K562 (cell line): ENCODE measurements around the gene PUM1. TPM values are rescaled to one million over a fixed set of nuclear protein-coding genes. Genes with fewer than 3 reads are reported as not detected.

ENCODE experiments used
- ATAC-seq: fragments of 200-7000 bp; cut with Tn5 transposase; 3 replicates; pipeline ENCODE4 v1.9.1; 2020; ENCODE audit warnings: moderate library complexity
- BruUV-seq: library from RNA; stranded (reverse); fragments of 400-500 nt; replicated peaks from 2 replicates; lab custom pipeline; 2021; lab: Mats Ljungman, UMichigan
- CTCF ChIA-PET: fragments of 300-600 bp; formaldehyde crosslinking; extraction: SDS; loops from one replicate; lab custom pipeline; 2021; ENCODE audit warnings: low intra/inter-chr PET ratio; lab: Yijun Ruan, JAX
- POLR2A ChIA-PET: fragments of 300-600, 350-650 bp; sonication (Branson Sonifier 250); formaldehyde crosslinking; extraction: SDS; loops from one replicate; lab custom pipeline; 2021; ENCODE audit warnings: antibody characterized with exemption, inconsistent platforms; lab: Yijun Ruan, JAX
- DNase-seq, 4 experiments: peaks; one replicate each; pipeline versions ENCODE4 v3.0.0 to v3.0.0-alpha.2; 2011 to 2018; ENCODE audit warnings: low spot score in 3 of 4, mixed read lengths in 3 of 4; ENCODE audit errors: extremely low read depth in 1 of 4
- FAIRE-seq: peaks from 2 replicates; lab custom pipeline; 2011; peaks lifted over from hg19 to GRCh38; lab: Jason Lieb, UNC
- H2AFZ ChIP-seq: 2 replicates; pipeline ENCODE4 v1.6.0; 2011; ENCODE audit warnings: low read depth, low read length, control low read depth, inconsistent platforms
- H3K27ac ChIP-seq: fragments of 200-600 bp; 3 replicates; pipeline ENCODE4 v1.8.0; 2011; ENCODE audit warnings: low read depth, mild to moderate bottlenecking, control low read depth, inconsistent platforms, low read length, moderate library complexity, mixed read lengths; ENCODE audit errors: extremely low read depth
- H3K27me3 ChIP-seq, 2 experiments: fragments of 300-600 bp in 1 of 2; 2 replicates in 1 of 2; 3 replicates in 1 of 2; pipeline versions ENCODE4 v1.6.0 to v1.8.0; 2011; ENCODE audit warnings: inconsistent platforms in 2 of 2, low read length in 2 of 2, mild to moderate bottlenecking in 1 of 2, mixed read lengths in 1 of 2, moderate library complexity in 1 of 2; ENCODE audit not compliant: control insufficient read depth in 2 of 2, insufficient read depth in 2 of 2
- H3K36me3 ChIP-seq: fragments of 300-600 bp; 3 replicates; pipeline ENCODE4 v1.8.0; 2011; ENCODE audit warnings: mild to moderate bottlenecking, low read length, inconsistent platforms; ENCODE audit not compliant: control insufficient read depth, insufficient read depth
- H3K4me1 ChIP-seq, 2 experiments: fragments of 200-600 bp in 1 of 2; replicated peaks in 1 of 2; 2 replicates in 1 of 2; 3 replicates in 1 of 2; pipeline versions ENCODE4 v1.5.1 to v1.8.0; 2011; ENCODE audit warnings: inconsistent platforms in 2 of 2, low read length in 2 of 2, mild to moderate bottlenecking in 1 of 2, mixed read lengths in 1 of 2, moderate library complexity in 1 of 2; ENCODE audit not compliant: control insufficient read depth in 2 of 2, insufficient read depth in 2 of 2
- H3K4me2 ChIP-seq: 2 replicates; pipeline ENCODE4 v1.6.1; 2011; ENCODE audit warnings: low read length, control low read depth, inconsistent platforms, mixed read lengths; ENCODE audit not compliant: insufficient read depth
- H3K4me3 ChIP-seq: fragments of 200-600 bp; sonication (generic), shearing (Covaris generic); 2 replicates; pipeline ENCODE4 v1.5.1; 2016; ENCODE audit warnings: control low read depth, inconsistent platforms
- H3K79me2 ChIP-seq: fragments of 200-600 bp; 3 replicates; pipeline ENCODE4 v1.8.0; 2011; ENCODE audit warnings: low read length, inconsistent platforms; ENCODE audit not compliant: control insufficient read depth, insufficient read depth
- H3K9ac ChIP-seq, 2 experiments: 2 replicates each; pipeline versions ENCODE4 v1.6.0 to v1.6.1; 2011; ENCODE audit warnings: low read depth in 2 of 2, low read length in 2 of 2, control low read depth in 1 of 2, inconsistent platforms in 1 of 2, mild to moderate bottlenecking in 1 of 2, mixed read lengths in 1 of 2; ENCODE audit not compliant: insufficient read depth in 1 of 2
- H3K9me1 ChIP-seq: one replicate; pipeline ENCODE4 v1.6.0; 2011; ENCODE audit warnings: inconsistent platforms, mild to moderate bottlenecking, low read length, moderate library complexity; ENCODE audit not compliant: control insufficient read depth, insufficient read depth
- H3K9me3 ChIP-seq: replicated peaks from 2 replicates; pipeline ENCODE4 v1.5.1; 2011; ENCODE audit warnings: low read depth, low read length, inconsistent platforms; ENCODE audit not compliant: control insufficient read depth, insufficient read depth
- H4K20me1 ChIP-seq: replicated peaks from 2 replicates; pipeline ENCODE4 v1.6.1; 2011; ENCODE audit warnings: low read length, inconsistent platforms, mixed read lengths; ENCODE audit not compliant: control insufficient read depth, insufficient read depth
- EWSR1 ChIP-seq: fragments of 450-650 bp; IDR thresholded peaks from 2 replicates; pipeline ENCODE4 v1.6.1; 2018; ENCODE audit warnings: borderline replicate concordance, mild to moderate bottlenecking, low read depth, moderate library complexity; ENCODE audit not compliant: partially characterized antibody
- ILF3 ChIP-seq: fragments of 450-650 bp; IDR thresholded peaks from 2 replicates; pipeline ENCODE4 v1.6.1; 2018; ENCODE audit warnings: antibody characterized with exemption, mild to moderate bottlenecking, moderate library complexity, borderline replicate concordance
- KDM2B ChIP-seq: fragments of 250-450 bp; sonication (Bioruptor Pico); IDR thresholded peaks from 2 replicates; pipeline ENCODE4 v1.8.0; 2021; ENCODE audit warnings: mild to moderate bottlenecking, moderate library complexity
- KLF16 ChIP-seq: IDR thresholded peaks from 2 replicates; pipeline ENCODE4 v1.6.1; 2016; ENCODE audit warnings: antibody characterized with exemption
- POLR2AphosphoS5 ChIP-seq: IDR thresholded peaks from 2 replicates; pipeline ENCODE4 v1.6.1; 2011; ENCODE audit warnings: mild to moderate bottlenecking, low read depth, low read length, moderate library complexity; ENCODE audit not compliant: control insufficient read depth, insufficient read depth
- RREB1 ChIP-seq: fragments of 250-450 bp; sonication (Bioruptor Pico); IDR thresholded peaks from 2 replicates; pipeline ENCODE4 v1.4.0; 2020
- TFE3 ChIP-seq: fragments of 450-650 bp; formaldehyde crosslinking; IDR thresholded peaks from 2 replicates; pipeline ENCODE4 v1.4.0; 2020; ENCODE audit warnings: mild to moderate bottlenecking, mixed read lengths
- THRA ChIP-seq: fragments of 450-650 bp; IDR thresholded peaks from 2 replicates; pipeline ENCODE4 v1.6.1; 2017; ENCODE audit warnings: mild to moderate bottlenecking, moderate library complexity
- WGBS: fragments of 100-300 bp; shearing (Covaris generic); methylation state at CpG from one replicate; pipeline ENCODE4 v1.1.6; 2016; ENCODE audit warnings: low coverage, mixed read lengths; ENCODE audit not compliant: insufficient coverage; ENCODE audit errors: missing lambda C conversion rate; 5-methylcytosine and 5-hydroxymethylcytosine counted together
- in situ Hi-C: fragments of 300-500 bp; cut with MboI; formaldehyde crosslinking; loops from 4 replicates; pipeline ENCODE4 v1.15.0; 2018; ENCODE audit warnings: inconsistent platforms, mixed read lengths
- intact Hi-C: fragments of 100-400 bp; cut with micrococcal nuclease; formaldehyde crosslinking; loops from 2 replicates; pipeline ENCODE4 v1.14.2; 2022
- polyA plus RNA-seq, 8 experiments: library from polyadenylated mRNA; depleted of rRNA in 4 of 8; stranded (reverse) in 5 of 8; unstranded in 3 of 8; fragments of >200 nt; fragmentation: Nextera tagmentation in 2 of 8; fragmentation: Illumina TruSeq in 1 of 8; extraction: Ambion mirVana in 2 of 8; extraction: Trizol in 1 of 8; gene quantifications; 2 replicates each; pipeline versions ENCODE4 v1.2.1 to v1.2.3, GENCODE V29; 2011 to 2014; ENCODE audit warnings: inconsistent platforms in 1 of 8, missing spikeins in 1 of 8
- total RNA-seq, 7 experiments: library from RNA; depleted of rRNA in 6 of 7; stranded (reverse); fragments of >200 nt in 6 of 7; fragmentation: Illumina TruSeq in 2 of 7; extraction: Trizol in 2 of 7; gene quantifications; 2 replicates each; pipeline versions ENCODE4 v1.2.1 to v1.2.3, GENCODE V29; 2011 to 2021; ENCODE audit warnings: low replicate concordance in 1 of 7

Gene PUM1
- total and polyA plus RNA-seq, 9 of the 15 experiments (the other 6 are each of a cell fraction or from before 2014, with no cell fraction given), result 37.7 to 104 (median 55.7) TPM

- Histone ChIP-seq H4K20me1 (no peaks in the 10 kb centered on the region; the same call in 1 of the 2 replicates), H3K4me2 (no peak overlapping the region), H3K9me3 (no peaks in the 10 kb centered on the region)
- TF ChIP-seq ILF3 (no peak), KLF16 (no peak), RREB1 (no peak), POLR2AphosphoS5 (no peak), THRA (no peak), TFE3 (CRISPR knock-in tag) (no peak), EWSR1 (no peak), KDM2B (CRISPR knock-in tag) (no peak)
These were observed 91.0 kb downstream of the PUM1 start for GRCh38 chr1:30974536-30974935.

More at GRCh38 chr1:30974536-30974935, 91.0 kb downstream of the PUM1 start:
- peaks cover 89% of the 10 kb centered on the region for H3K36me3 ChIP-seq
- H3K27ac ChIP-seq, result no peak overlapping the region
- no peak overlapping the region for H3K9ac ChIP-seq
- POLR2A ChIA-PET, result interaction anchor here (1.0 to 2.1 kb wide), 2 partner anchors 12 to 16 kb away, joined by 4 to 8 read pairs; no protein-coding TSS in a partner anchor
- FAIRE-seq (no peak), ATAC-seq (no peak), DNase-seq (no peak)
- CTCF ChIA-PET, result no interaction called here
- WGBS, result 99% methylated on average over 4 of the region's 4 CpGs
- H3K4me3 ChIP-seq, result no peak overlapping the region
- no peaks in the 10 kb centered on the region for H3K27me3 ChIP-seq
- no peak overlapping the region for H2AFZ ChIP-seq
- peaks cover 3% of the 10 kb centered on the region for H3K9me1 ChIP-seq
- in situ Hi-C loops (no loop called here), intact Hi-C loops (loop anchor here (10.0 kb wide), 1 partner anchor 180 kb away; no protein-coding TSS in a partner anchor)
- no peaks in the 10 kb centered on the region for H3K4me1 ChIP-seq
- H3K79me2 ChIP-seq, result peaks cover 61% of the 10 kb centered on the region
- BruUV-seq, result no TSS peak
